BJ (cell line): ENCODE data around the gene CDK3. TPM values are rescaled to one million over a fixed set of nuclear protein-coding genes. Genes with fewer than 3 reads are reported as not detected.

Experiments
- CTCF ChIA-PET: fragments of 350-600 bp; formaldehyde crosslinking; extraction: SDS; loops from one replicate; lab custom pipeline; 2021; ENCODE audit warnings: antibody characterized with exemption, inconsistent platforms; lab: Yijun Ruan, JAX
- POLR2A ChIA-PET: fragments of 300-600 bp; sonication (Branson Sonifier 250); formaldehyde crosslinking; extraction: SDS; loops from one replicate; lab custom pipeline; 2021; ENCODE audit warnings: antibody characterized with exemption; lab: Charles Lee
- DNase-seq: peaks from one replicate; pipeline ENCODE4 v3.0.0-alpha.2; 2011; ENCODE audit warnings: low read depth
- H3K27me3 ChIP-seq: 2 replicates; pipeline ENCODE4 v1.6.0; 2011; ENCODE audit warnings: low read length; ENCODE audit not compliant: control insufficient read depth, insufficient read depth
- H3K36me3 ChIP-seq: 2 replicates; pipeline ENCODE4 v1.5.1; 2011; ENCODE audit warnings: low read length; ENCODE audit not compliant: control insufficient read depth, insufficient read depth
- H3K4me3 ChIP-seq: 2 replicates; pipeline ENCODE4 v1.5.1; 2011; ENCODE audit warnings: low read depth, mild to moderate bottlenecking, control low read depth, low read length
- CTCF ChIP-seq: IDR thresholded peaks from 2 replicates; pipeline ENCODE4 v1.5.1; 2011; ENCODE audit warnings: low read depth, mild to moderate bottlenecking, control low read depth, inconsistent platforms, low read length, moderate library complexity; ENCODE audit not compliant: insufficient read depth
- polyA plus RNA-seq: library from polyadenylated mRNA; depleted of rRNA; stranded (reverse); fragments of >200 nt; gene quantifications from 2 replicates; pipeline ENCODE4 v1.2.3, GENCODE V29; 2011

The CDK3 gene
- polyA plus RNA-seq, 1 experiment = 5.6 TPM

- DNase-seq = no peak
- no peak for TF ChIP-seq CTCF
- ChIA-PET POLR2A (no interaction called here), CTCF (interaction anchor here (1.1 to 1.5 kb wide), 3 partner anchors 23 to 76 kb away, joined by 4 to 7 read pairs (median 4); partner anchors contain the start of gene MRPL38)
- no peaks in the 10 kb centered on the region; the same call in 1 of the 2 replicates for H3K36me3 ChIP-seq
- H3K27me3 ChIP-seq = no peaks in the 10 kb centered on the region
- H3K4me3 ChIP-seq = no peak overlapping the region
Measured at GRCh38 chr17:75981019-75981615, 19.5 kb upstream of the CDK3 start.

GRCh38 chr17:75983501-75984181 lies 17.0 kb upstream of the CDK3 start:
- no peaks in the 10 kb centered on the region for H3K27me3 ChIP-seq
- DNase-seq = no peak
- no peak for TF ChIP-seq CTCF
- POLR2A ChIA-PET = interaction anchor here (0.5 kb wide), 1 partner anchor 22 kb away, joined by 4 read pairs; no protein-coding TSS in a partner anchor
- CTCF ChIA-PET = interaction anchor here (0.8 to 2.5 kb wide), 5 partner anchors 9 to 79 kb away, joined by 3 to 11 read pairs (median 3); partner anchors contain the start of genes CDK3 and MRPL38
- no peak overlapping the region for H3K4me3 ChIP-seq
- H3K36me3 ChIP-seq = no peaks in the 10 kb centered on the region; the same call in none of the 2 replicates

GRCh38 chr17:75985986-75986385 lies 14.7 kb upstream of the CDK3 start:
- POLR2A ChIA-PET = no interaction called here
- Histone ChIP-seq H3K27me3 (no peaks in the 10 kb centered on the region), H3K4me3 (no peak overlapping the region), H3K36me3 (no peaks in the 10 kb centered on the region; the same call in none of the 2 replicates)
- no peak for DNase-seq
- CTCF ChIA-PET = no interaction called here
- no peak for TF ChIP-seq CTCF

- TF ChIP-seq CTCF = no peak
- Histone ChIP-seq H3K27me3 (no peaks in the 10 kb centered on the region), H3K4me3 (no peak overlapping the region), H3K36me3 (peaks cover 5% of the 10 kb centered on the region)
- CTCF ChIA-PET = no interaction called here
- no peak for DNase-seq
- POLR2A ChIA-PET = no interaction called here
Measured at GRCh38 chr17:75987041-75987440, 13.6 kb upstream of the CDK3 start.

- TF ChIP-seq CTCF = no peak
- CTCF ChIA-PET = interaction anchor here (1.0 to 1.1 kb wide), 2 partner anchors 12 to 14 kb away, joined by 3 read pairs; no protein-coding TSS in a partner anchor
- POLR2A ChIA-PET = no interaction called here
Measured at GRCh38 chr17:75991396-75991795, 9.3 kb upstream of the CDK3 start.

More at GRCh38 chr17:75991396-75991795, 9.3 kb upstream of the CDK3 start:
- Histone ChIP-seq H3K4me3 (no peak overlapping the region), H3K36me3 (peaks cover 6% of the 10 kb centered on the region), H3K27me3 (no peaks in the 10 kb centered on the region)
- DNase-seq = no peak
